ENCODE results near the gene RNASEL. TPM values are rescaled to one million over a fixed set of nuclear protein-coding genes. Genes with fewer than 3 reads are reported as not detected.
A peak's percentile ranks its signal among the peaks of the same experiment; 100 is the strongest.

The RNASEL gene
- total and polyA plus RNA-seq, 2 donors (not counting 1 experiment from before 2014, with no cell fraction given): 6.1 to 9.6 TPM

- no peak overlapping the region for H3K4me3 ChIP-seq (replicated peaks in 1 of 4; ENCODE audit: control extremely low read depth in 1 of 4, insufficient read depth in 1 of 4, low read depth in 3 of 4, low read length in 4 of 4)
- TF ChIP-seq, protein P1, sequence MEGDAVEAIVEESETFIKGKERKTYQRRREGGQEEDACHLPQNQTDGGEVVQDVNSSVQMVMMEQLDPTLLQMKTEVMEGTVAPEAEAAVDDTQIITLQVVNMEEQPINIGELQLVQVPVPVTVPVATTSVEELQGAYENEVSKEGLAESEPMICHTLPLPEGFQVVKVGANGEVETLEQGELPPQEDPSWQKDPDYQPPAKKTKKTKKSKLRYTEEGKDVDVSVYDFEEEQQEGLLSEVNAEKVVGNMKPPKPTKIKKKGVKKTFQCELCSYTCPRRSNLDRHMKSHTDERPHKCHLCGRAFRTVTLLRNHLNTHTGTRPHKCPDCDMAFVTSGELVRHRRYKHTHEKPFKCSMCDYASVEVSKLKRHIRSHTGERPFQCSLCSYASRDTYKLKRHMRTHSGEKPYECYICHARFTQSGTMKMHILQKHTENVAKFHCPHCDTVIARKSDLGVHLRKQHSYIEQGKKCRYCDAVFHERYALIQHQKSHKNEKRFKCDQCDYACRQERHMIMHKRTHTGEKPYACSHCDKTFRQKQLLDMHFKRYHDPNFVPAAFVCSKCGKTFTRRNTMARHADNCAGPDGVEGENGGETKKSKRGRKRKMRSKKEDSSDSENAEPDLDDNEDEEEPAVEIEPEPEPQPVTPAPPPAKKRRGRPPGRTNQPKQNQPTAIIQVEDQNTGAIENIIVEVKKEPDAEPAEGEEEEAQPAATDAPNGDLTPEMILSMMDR (conservative IDR thresholded peaks at IDR 0.05 in 1 of 2, IDR thresholded peaks at IDR 0.05 in 1 of 2; ENCODE audit: low read depth in 1 of 2, low read length in 2 of 2): no peak
- TF ChIP-seq EZH2 (IDR thresholded peaks at IDR 0.05; ENCODE audit: low read length, missing control alignments): no peak
- H2AFZ ChIP-seq (ENCODE audit: low read length): no peak overlapping the region
- no peak overlapping the region for H3K9ac ChIP-seq (ENCODE audit: insufficient read depth, low read length)
- no peaks in the 10 kb centered on the region for H3K4me1 ChIP-seq (ENCODE audit: control insufficient read depth, extremely low read depth, insufficient read depth, low read length)
- no peaks in the 10 kb centered on the region for H3K36me3 ChIP-seq (ENCODE audit: control insufficient read depth, insufficient read depth, low read length)
- H3K27ac ChIP-seq (ENCODE audit: insufficient read depth, low read length): no peak overlapping the region
- no peaks in the 10 kb centered on the region for H4K20me1 ChIP-seq (ENCODE audit: control insufficient read depth, extremely low read depth, insufficient read depth, low read length)
- no peaks in the 10 kb centered on the region for H3K27me3 ChIP-seq (ENCODE audit: control insufficient read depth, insufficient read depth, low read length)
- H3K9me3 ChIP-seq (ENCODE audit: control insufficient read depth, insufficient read depth, low read depth, low read length): no peaks in the 10 kb centered on the region
- DNase-seq (ENCODE audit: low read depth in 2 of 2): no peak
- H3K79me2 ChIP-seq (ENCODE audit: control insufficient read depth, insufficient read depth, low read length): no peaks in the 10 kb centered on the region
- H3K4me2 ChIP-seq (ENCODE audit: extremely low read depth, insufficient read depth, low read length): no peak overlapping the region
Measured at GRCh38 chr1:182561456-182561855, 27.6 kb downstream of the RNASEL start.

- H3K36me3 ChIP-seq (ENCODE audit: control insufficient read depth, insufficient read depth, low read length): no peaks in the 10 kb centered on the region
- no peak overlapping the region for H2AFZ ChIP-seq (ENCODE audit: low read length)
- no peak overlapping the region for H3K9ac ChIP-seq (ENCODE audit: insufficient read depth, low read length)
- no peaks in the 10 kb centered on the region for H3K79me2 ChIP-seq (ENCODE audit: control insufficient read depth, insufficient read depth, low read length)
- TF ChIP-seq, protein P1 (conservative IDR thresholded peaks at IDR 0.05 in 1 of 2, IDR thresholded peaks at IDR 0.05 in 1 of 2; ENCODE audit: low read depth in 1 of 2, low read length in 2 of 2): no peak
- TF ChIP-seq EZH2 (IDR thresholded peaks at IDR 0.05; ENCODE audit: low read length, missing control alignments): no peak
- H3K9me3 ChIP-seq (ENCODE audit: control insufficient read depth, insufficient read depth, low read depth, low read length): no peaks in the 10 kb centered on the region
- no peaks in the 10 kb centered on the region for H4K20me1 ChIP-seq (ENCODE audit: control insufficient read depth, extremely low read depth, insufficient read depth, low read length)
- no peak overlapping the region for H3K27ac ChIP-seq (ENCODE audit: insufficient read depth, low read length)
- no peak overlapping the region for H3K4me2 ChIP-seq (ENCODE audit: extremely low read depth, insufficient read depth, low read length)
- no peak for DNase-seq (ENCODE audit: low read depth in 2 of 2)
- H3K4me1 ChIP-seq (ENCODE audit: control insufficient read depth, extremely low read depth, insufficient read depth, low read length): no peaks in the 10 kb centered on the region
- no peaks in the 10 kb centered on the region for H3K27me3 ChIP-seq (ENCODE audit: control insufficient read depth, insufficient read depth, low read length)
- H3K4me3 ChIP-seq (replicated peaks in 1 of 4; ENCODE audit: control extremely low read depth in 1 of 4, insufficient read depth in 1 of 4, low read depth in 3 of 4, low read length in 4 of 4): no peak overlapping the region
Measured at GRCh38 chr1:182560392-182560984, 28.6 kb downstream of the RNASEL start.

- H3K36me3 ChIP-seq (ENCODE audit: control insufficient read depth, insufficient read depth, low read length): no peaks in the 10 kb centered on the region
- no peaks in the 10 kb centered on the region for H3K9me3 ChIP-seq (ENCODE audit: control insufficient read depth, insufficient read depth, low read depth, low read length)
- H3K9ac ChIP-seq (ENCODE audit: insufficient read depth, low read length): no peak overlapping the region
- H3K4me1 ChIP-seq (ENCODE audit: control insufficient read depth, extremely low read depth, insufficient read depth, low read length): no peaks in the 10 kb centered on the region
- no peaks in the 10 kb centered on the region for H4K20me1 ChIP-seq (ENCODE audit: control insufficient read depth, extremely low read depth, insufficient read depth, low read length)
- no peaks in the 10 kb centered on the region for H3K27me3 ChIP-seq (ENCODE audit: control insufficient read depth, insufficient read depth, low read length)
- DNase-seq (ENCODE audit: low read depth in 2 of 2): peak in 1 of 2 donors; percentile 4
- H2AFZ ChIP-seq (ENCODE audit: low read length): no peak overlapping the region
- H3K4me3 ChIP-seq (replicated peaks in 1 of 4; ENCODE audit: control extremely low read depth in 1 of 4, insufficient read depth in 1 of 4, low read depth in 3 of 4, low read length in 4 of 4): no peak overlapping the region
- H3K4me2 ChIP-seq (ENCODE audit: extremely low read depth, insufficient read depth, low read length): no peak overlapping the region
- no peak overlapping the region for H3K27ac ChIP-seq (ENCODE audit: insufficient read depth, low read length)
- no peaks in the 10 kb centered on the region for H3K79me2 ChIP-seq (ENCODE audit: control insufficient read depth, insufficient read depth, low read length)
- TF ChIP-seq, protein P1 (conservative IDR thresholded peaks at IDR 0.05 in 1 of 2, IDR thresholded peaks at IDR 0.05 in 1 of 2; ENCODE audit: low read depth in 1 of 2, low read length in 2 of 2): no peak
- no peak for TF ChIP-seq EZH2 (IDR thresholded peaks at IDR 0.05; ENCODE audit: low read length, missing control alignments)
Measured at GRCh38 chr1:182556279-182556678, 32.8 kb downstream of the RNASEL start.

Data from fibroblast of lung (primary cell).